NCI-H146 treated with DMSO at 0.1 percent for 48 hours (cell line): ENCODE data around the gene SLX4IP.
A peak's percentile ranks its signal among the peaks of the same experiment; 100 is the strongest.
"Not testable (repeated sequence)": the region's sequence is repeated elsewhere in the genome, so short reads cannot be mapped to it uniquely, and the experiment has no call there.

ENCODE experiments used
- DNase-seq: peaks from one replicate; lab custom pipeline; 2025; ENCODE audit not compliant: unreplicated experiment; lab: John Stamatoyannopoulos, UW

The SLX4IP gene

DNA sequence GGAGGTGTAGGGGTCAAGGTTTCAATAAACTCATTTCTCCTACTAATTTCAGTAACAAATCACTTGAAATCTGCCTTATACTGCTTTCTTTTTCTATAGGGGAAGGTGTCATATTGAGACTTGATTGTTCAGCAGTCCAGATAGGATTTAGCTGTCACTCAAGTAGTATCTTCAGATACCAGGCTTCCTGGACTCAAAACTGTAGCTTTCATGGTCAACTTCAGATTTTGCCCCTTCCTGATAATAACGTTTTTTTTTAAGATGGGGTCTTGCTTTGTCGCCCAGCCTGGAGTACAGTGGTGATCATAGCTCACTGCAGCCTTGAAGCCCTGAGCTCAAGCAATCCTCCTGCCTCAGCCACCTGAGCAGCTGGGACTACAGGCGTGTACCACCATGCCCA, 160.9 kb downstream of the SLX4IP start:
- no peak for DNase-seq

DNA sequence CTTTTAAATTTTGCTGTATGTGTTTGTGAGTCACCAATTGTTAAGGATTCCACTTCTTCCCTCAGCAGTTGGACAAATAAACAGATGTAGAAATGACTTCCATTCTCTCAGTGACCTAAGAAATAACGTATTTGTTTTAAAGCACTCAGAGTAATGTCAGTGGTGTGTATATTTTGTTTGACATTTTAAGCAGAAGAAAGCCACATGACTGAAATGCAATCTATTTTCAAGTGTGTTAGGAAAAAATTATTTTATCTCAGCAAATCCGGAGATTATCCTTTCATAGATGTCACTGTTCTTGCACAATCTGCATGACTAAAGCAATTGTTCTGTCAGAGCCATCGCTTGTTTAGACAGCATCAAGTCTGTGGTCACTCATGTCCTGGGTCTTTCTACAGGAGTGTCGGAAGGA, 161.6 kb downstream of the SLX4IP start:
- no peak for DNase-seq

- no peak for DNase-seq
Observed at GRCh38 chr20:10597637-10598036, 162.5 kb downstream of the SLX4IP start.

DNA sequence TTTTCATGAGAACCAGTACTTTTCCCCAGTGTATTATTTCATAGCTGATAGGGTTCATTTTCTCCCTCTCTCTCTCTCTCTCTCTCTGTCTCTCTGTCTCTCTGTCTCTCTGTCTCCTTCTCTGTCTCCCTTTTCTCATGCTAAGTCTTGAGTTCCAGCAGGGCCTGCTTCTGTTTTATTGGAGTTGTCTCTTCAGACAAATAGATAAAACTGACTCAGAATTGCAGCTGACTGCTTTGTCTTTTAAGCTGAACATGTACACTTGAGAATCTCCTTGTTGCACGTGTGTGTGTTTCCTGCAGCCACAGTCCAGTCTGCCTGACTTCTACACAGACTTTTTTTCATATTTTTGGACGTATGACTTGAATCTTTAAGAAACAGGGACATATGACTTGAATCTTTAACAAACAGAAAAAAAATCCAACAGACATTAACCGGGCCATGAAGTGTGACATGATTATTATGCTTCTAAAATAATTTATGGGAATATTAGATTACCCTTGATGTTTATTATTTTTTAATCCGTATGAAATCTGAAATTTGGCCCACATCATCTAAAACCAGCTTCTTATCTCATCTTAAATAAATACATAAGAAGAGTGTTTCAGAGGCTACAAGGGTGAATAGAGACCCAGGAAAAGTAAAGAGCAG, 167.2 kb downstream of the SLX4IP start:
- no peak for DNase-seq

- DNase-seq = no peak
Observed at GRCh38 chr20:10603378-10603777, 168.3 kb downstream of the SLX4IP start.

- no peak for DNase-seq
Observed at GRCh38 chr20:10603971-10604864, 169.1 kb downstream of the SLX4IP start.

DNA sequence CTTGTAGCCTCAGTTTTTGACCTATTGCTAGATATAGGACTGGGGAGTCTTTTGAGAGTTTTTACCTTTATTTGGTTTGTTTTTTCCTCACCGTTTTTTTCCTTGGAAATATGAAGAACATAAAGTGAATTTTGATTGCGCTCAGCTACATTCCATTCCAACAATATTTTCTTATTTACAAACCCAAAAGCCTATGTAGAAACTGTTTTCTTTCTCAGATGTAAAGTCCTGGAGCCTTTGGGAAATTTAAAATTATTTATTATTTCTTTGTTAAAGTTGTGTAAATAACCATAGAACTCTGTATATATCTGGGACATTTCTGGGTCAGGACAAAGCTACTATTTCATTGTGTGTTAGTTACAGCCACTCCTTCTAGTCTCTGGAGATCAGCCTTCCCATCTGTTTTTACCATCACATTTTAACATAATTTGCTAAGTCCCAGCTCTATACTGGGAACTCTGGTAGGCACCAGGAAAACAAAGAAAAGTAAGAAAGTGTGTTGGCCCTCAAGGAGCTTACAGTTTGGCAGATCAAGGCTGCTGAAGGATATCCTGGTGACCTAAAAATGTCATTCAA, 169.8 kb downstream of the SLX4IP start:
- DNase-seq = no peak

DNA sequence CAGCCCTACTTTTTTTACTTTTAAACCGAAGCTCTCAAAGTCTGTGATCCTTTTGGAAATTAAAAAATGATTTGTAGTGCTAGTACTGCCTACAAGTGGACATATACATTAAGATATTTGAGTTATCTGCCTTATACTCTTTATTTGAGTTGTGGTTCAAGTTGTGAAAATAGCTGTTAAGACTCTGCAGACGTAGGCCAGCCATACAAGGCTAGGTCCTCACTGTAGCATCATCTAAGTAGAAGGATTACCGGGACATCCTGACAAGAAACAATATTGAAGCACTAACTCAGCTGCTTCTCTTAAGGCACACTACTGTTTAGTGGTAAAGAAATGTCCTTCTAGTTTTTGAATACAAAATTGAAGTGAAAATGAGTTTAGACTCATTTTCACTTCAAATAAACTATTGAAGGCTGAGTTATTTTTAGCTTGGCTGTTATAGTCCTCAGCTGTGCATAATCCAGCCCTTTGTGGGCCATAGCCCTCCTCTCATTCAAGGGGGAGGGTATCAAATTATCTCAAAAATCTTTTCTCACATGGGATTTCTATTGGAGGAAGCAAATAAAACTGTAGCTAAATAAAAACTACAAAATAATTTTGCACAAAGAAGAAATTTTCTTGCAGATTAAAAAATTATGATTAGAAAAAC, 170.6 kb downstream of the SLX4IP start:
- no peak for DNase-seq

- no peak for DNase-seq
Observed at GRCh38 chr20:10609276-10609675, 174.2 kb downstream of the SLX4IP start.

GRCh38 chr20:10609770-10610169, 174.7 kb downstream of the SLX4IP start:
- DNase-seq = no peak

- no peak for DNase-seq
Observed at GRCh38 chr20:10610251-10610650, 175.1 kb downstream of the SLX4IP start.

DNA sequence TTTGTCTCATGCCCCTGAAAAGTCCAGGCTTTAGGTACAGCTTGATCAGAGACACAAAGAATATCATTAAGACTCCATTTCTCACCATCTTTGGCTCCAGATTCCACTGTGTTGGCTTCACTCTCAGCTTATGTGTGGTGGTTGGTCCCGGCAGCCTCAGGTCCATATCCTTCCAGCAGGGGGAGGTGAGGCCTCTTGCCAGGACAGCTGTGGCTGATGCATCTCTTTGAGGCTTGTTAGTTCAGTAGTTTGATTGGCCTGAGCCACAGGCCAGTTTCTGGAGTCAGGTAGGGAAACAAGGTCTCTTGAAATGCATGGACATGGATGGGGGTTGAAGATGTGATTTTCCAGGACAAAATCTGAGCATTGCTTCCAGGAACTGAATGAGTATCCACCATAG, 176.3 kb downstream of the SLX4IP start:
- peak; percentile 9 for DNase-seq

- DNase-seq = not testable (repeated sequence)
Observed at GRCh38 chr20:10613426-10613825, 178.3 kb downstream of the SLX4IP start.

- DNase-seq = no peak
Observed at GRCh38 chr20:10613911-10614310, 178.8 kb downstream of the SLX4IP start.

- DNase-seq = no peak
Observed at GRCh38 chr20:10616212-10616611, 181.1 kb downstream of the SLX4IP start.

GRCh38 chr20:10617549-10618133, 182.5 kb downstream of the SLX4IP start:
- not testable (repeated sequence) for DNase-seq

DNA sequence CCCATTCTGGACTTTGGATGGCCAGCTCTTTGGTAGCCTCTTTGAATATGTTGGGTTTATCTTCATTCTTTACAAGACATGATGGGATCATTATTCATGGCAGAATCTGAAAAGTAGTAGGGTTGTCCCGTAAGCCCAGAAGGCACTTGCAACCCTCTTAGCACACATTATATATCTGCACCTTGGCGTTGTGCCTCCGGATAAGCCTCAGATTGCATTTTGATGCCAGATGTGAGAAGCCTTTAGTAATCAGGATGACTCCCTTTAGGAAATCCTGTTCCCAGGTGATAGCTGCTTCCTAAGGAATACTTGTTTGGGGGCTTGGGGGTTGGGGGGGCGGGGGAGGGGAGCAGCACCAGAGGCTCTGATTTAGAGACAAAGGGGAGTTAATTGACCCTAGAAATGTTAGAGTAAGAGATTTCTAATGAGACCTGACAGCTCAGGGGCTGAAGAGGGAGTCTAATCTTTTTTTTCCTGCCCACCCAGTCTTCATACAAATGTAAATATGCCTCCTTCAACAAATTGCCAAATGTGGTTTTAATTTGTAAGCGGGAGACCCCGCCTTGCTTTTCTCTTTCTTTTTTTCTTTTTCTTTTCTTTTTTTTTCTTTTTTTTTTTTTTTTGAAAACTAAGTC, 183.6 kb downstream of the SLX4IP start:
- DNase-seq = no peak

GRCh38 chr20:10619427-10619826, 184.3 kb downstream of the SLX4IP start:
- no peak for DNase-seq

DNA sequence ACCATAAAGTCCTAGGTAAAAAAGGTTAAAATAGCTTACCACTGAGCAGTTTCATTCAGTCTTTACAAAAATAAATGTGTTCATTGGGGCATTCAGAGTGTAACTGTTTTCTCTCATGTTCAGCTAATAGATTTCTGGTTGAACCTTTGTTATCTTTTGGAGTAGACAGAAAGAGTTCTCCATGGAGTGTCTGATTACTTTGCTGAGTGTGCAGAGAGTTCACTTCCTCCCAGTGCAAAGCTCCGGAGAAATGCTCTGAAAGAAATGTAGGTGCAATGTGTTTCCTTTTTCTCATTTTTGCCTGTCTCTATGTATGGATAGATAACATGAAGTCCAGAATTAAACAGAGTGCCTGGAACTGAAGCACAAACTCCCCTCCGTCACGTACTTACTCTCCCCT, 186.0 kb downstream of the SLX4IP start:
- no peak for DNase-seq

DNA sequence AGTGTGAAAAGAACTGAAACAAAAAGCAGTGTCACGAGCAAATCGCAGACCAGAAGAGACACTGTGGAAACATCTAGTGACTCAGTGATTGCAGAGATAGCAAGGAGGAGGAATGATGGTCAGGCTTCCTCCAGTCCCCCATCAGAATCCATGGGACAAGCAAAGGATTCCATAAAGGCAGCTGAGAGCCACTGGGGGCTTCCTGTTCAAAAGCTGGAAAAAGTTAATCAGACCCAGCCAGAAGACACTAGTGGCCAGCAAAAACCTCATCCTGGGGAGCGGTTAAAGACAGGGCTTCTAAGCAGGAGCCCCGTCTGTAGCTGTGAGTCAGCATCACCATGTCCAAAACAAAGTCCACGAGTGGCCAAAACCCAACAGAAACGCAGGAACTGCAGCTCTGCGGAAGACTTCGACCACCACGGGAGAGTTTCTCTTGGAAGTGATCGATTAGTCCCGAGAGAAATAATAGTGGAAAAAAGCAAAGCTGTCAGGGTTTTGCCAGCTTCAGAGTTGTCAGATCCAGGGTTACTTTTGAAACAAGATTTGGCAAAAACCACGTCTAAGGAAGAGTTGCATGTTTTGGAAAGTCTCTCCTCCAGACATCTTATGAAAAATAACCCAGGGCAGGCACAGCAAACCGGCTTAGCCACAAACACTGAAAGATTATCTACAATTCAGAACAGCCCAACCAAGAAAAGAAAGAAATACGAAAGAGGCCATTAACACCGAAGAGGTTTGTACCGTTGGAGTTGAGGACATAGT, 187.7 kb downstream of the SLX4IP start:
- no peak for DNase-seq
